ENCODE results near the gene TLX2. TPM values are rescaled to one million over a fixed set of nuclear protein-coding genes. Genes with fewer than 3 reads are reported as not detected.
A peak's percentile ranks its signal among the peaks of the same experiment; 100 is the strongest.

Gene TLX2
- polyA plus RNA-seq, 1 experiment = not detected

DNA sequence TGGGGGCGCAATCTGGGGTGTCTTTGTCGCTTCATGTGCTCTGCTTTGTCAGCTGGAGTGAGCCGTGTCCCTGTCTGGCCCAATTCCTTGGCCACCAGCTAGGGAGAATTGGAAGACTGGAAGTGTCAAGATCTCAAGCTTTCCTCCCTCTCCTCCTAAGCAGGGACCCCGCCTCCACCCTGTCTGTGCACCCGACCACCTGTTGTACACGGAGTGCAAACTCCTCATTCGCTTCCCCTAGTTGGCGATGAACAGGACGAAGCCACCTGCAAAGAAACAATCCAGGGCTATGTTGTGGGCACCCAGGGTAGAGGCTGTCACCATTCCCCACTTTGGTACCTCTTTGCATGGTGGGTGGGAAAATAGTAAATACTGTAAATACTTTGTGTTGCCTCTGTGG is 13.5 kb downstream of the TLX2 start:
- ChIA-PET CTCF (interaction anchor here (1.7 kb wide), 1 partner anchor 35 kb away, joined by 3 read pairs; no protein-coding TSS in a partner anchor), POLR2A (no interaction called here)
- H3K27me3 ChIP-seq (ENCODE audit: control insufficient read depth, insufficient read depth, low read length) = 0 out of 2 replicates have a peak, but pooled peaks cover 2% of the 10 kb centered on the region
- peaks cover 18% of the 10 kb centered on the region for H3K36me3 ChIP-seq (ENCODE audit: control insufficient read depth, insufficient read depth, low read length)
- TF ChIP-seq, protein P1, sequence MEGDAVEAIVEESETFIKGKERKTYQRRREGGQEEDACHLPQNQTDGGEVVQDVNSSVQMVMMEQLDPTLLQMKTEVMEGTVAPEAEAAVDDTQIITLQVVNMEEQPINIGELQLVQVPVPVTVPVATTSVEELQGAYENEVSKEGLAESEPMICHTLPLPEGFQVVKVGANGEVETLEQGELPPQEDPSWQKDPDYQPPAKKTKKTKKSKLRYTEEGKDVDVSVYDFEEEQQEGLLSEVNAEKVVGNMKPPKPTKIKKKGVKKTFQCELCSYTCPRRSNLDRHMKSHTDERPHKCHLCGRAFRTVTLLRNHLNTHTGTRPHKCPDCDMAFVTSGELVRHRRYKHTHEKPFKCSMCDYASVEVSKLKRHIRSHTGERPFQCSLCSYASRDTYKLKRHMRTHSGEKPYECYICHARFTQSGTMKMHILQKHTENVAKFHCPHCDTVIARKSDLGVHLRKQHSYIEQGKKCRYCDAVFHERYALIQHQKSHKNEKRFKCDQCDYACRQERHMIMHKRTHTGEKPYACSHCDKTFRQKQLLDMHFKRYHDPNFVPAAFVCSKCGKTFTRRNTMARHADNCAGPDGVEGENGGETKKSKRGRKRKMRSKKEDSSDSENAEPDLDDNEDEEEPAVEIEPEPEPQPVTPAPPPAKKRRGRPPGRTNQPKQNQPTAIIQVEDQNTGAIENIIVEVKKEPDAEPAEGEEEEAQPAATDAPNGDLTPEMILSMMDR (IDR thresholded peaks at IDR 0.05; ENCODE audit: insufficient read depth, low read depth, low read length) = no peak
- no peak for DNase-seq (ENCODE audit: low read depth)
- H3K4me3 ChIP-seq (ENCODE audit: low read depth, low read length) = no peak overlapping the region

DNA sequence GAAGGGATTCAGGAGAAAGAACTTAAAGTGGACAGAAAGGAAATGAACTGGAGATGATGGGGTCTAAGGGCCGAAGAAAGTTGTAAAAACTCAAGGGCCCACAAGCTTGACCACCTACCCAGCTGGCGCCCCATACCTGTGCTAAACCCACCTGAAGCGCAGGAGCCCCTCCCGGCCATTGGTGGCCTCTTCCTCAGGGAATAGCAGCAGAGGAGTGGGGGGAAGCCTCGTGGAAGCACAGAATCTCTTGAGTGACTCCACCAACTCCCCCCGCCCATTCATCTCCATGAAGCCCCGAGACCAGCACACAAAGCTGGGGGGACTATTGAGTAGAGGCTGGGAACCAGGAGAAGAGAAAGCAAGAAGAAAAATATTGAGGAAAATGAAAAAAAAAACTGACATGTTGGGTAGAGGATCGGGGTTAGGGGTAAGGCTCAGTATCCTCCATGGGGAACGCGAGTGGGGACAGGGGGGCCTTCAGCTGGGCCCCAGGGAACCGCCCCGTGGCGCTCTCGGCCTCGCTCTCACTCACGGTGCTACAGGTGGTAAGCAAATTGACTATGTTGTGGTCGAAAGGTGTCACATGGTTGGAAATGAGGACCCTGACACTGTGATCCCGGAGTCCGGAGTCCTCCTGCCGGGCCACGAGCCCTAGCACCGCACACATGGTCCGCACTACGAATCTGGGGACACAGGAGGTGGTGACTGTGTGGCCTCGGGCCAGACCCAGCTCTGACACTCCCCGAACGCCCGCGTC is 14.5 kb downstream of the TLX2 start:
- ChIA-PET POLR2A (no interaction called here), CTCF (interaction anchor here (0.7 to 3.1 kb wide), 6 partner anchors 20 to 61 kb away, joined by 3 to 8 read pairs (median 4); no protein-coding TSS in a partner anchor)
- Histone ChIP-seq H3K36me3 (ENCODE audit: control insufficient read depth, insufficient read depth, low read length) (peaks cover 20% of the 10 kb centered on the region), H3K4me3 (ENCODE audit: low read depth, low read length) (peak overlapping the region; percentile 87), H3K27me3 (ENCODE audit: control insufficient read depth, insufficient read depth, low read length) (no peaks in the 10 kb centered on the region)
- TF ChIP-seq, protein P1 (IDR thresholded peaks at IDR 0.05; ENCODE audit: insufficient read depth, low read depth, low read length) = peak; percentile 14; the same call in 1 of the 2 replicates
- DNase-seq (ENCODE audit: low read depth) = no peak

DNA sequence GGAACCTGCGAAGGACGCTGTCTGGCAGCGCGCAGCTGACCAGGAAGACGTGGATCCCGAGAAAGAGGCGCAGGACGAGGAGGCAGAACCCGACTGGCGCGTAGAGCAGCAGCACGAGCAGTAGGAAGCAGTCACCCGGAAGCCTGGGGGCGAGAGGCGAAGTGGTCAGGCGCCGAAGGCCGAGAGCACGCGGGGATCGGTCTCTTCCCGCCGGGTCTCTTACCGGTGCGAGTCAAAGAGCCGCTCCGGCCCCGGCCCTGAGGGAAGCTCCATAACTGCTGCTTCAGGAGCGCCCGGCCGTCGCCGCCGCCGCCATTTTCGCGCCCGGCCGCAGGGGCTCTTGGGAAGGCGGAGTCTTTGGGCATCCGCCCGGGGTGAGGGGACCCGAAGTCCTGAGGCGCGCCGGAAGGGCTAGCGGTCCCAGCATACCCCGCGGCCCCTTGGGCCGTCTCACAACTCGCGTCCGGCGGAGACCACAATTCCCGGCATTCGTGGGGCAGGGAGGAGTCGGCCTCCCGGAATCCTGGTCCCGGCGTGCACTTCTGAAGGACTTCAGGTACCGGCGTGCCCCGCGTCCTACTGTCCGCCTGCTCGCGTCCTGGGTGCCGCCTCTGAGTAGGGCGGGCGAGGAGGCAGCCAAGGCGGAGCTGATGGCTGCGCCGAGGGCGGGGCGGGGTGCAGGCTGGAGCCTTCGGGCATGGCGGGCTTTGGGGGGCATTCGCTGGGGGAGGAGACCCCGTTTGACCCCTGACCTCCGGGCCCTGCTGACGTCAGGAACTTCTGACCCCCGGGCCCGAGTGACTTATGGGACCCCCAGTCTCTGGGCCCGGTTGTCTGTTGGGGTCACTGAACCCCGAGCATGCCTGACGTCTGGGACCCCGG is 15.3 kb downstream of the TLX2 start, which contains the start of the genes AUP1 and HTRA2:
TSS of gene AUP1 (minus strand) at position 350 of the 882 bp plus-strand sequence. CDS start at position 273, 77 bp downstream.
TSS of gene HTRA2 (plus strand) at position 577 of the 882 bp plus-strand sequence. CDS start at position 651, 74 bp downstream.
- ChIA-PET CTCF (interaction anchor here (1.0 to 3.1 kb wide), 5 partner anchors 21 to 60 kb away, joined by 3 to 8 read pairs (median 4); no protein-coding TSS in a partner anchor), POLR2A (interaction anchor here (0.5 to 1.0 kb wide), 5 partner anchors 26 to 73 kb away, joined by 3 to 4 read pairs (median 4); no protein-coding TSS in a partner anchor)
- Histone ChIP-seq H3K36me3 (ENCODE audit: control insufficient read depth, insufficient read depth, low read length) (peaks cover 24% of the 10 kb centered on the region), H3K27me3 (ENCODE audit: control insufficient read depth, insufficient read depth, low read length) (no peaks in the 10 kb centered on the region), H3K4me3 (ENCODE audit: low read depth, low read length) (peak within 1 kb of the TSS; percentile 87)
- peak; percentile 97 for DNase-seq (ENCODE audit: low read depth)
- TF ChIP-seq, protein P1 (IDR thresholded peaks at IDR 0.05; ENCODE audit: insufficient read depth, low read depth, low read length) = no peak

- peaks cover 24% of the 10 kb centered on the region for H3K36me3 ChIP-seq (ENCODE audit: control insufficient read depth, insufficient read depth, low read length)
- DNase-seq (ENCODE audit: low read depth) = no peak
- peak overlapping the region; percentile 52 for H3K4me3 ChIP-seq (ENCODE audit: low read depth, low read length)
- CTCF ChIA-PET = interaction anchor here (0.7 to 3.1 kb wide), 9 partner anchors 9 to 138 kb away, joined by 3 to 8 read pairs (median 3); partner anchors contain the start of genes CCDC142 and TTC31
- no peaks in the 10 kb centered on the region for H3K27me3 ChIP-seq (ENCODE audit: control insufficient read depth, insufficient read depth, low read length)
- TF ChIP-seq, protein P1 (IDR thresholded peaks at IDR 0.05; ENCODE audit: insufficient read depth, low read depth, low read length) = no peak
- POLR2A ChIA-PET = interaction anchor here (1.0 kb wide), 1 partner anchor 27 kb away, joined by 4 read pairs; no protein-coding TSS in a partner anchor
Measured at GRCh38 chr2:74530239-74531187, 16.3 kb downstream of the TLX2 start.
